ENCODE results near the gene TMEM131L.

DNA sequence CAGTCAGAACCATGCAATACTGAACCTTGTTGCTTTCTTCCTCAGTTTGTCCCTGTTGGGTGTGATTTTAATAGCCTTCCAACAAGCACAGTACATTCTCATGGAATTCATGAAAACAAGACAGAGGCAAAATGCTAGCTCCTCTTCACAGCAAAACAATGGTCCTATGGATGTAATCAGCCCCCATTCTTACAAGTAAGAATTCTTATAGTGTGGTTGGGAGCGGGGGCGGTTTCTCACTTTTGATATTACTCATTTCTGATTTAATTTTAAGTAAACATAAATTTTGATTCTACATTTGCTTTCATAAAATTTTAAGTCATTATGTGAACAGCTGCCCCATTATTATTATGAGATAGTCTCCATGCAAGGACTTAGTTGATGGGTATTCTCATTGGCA is 137.1 kb downstream of the TMEM131L start:
- TF ChIP-seq, protein P1, sequence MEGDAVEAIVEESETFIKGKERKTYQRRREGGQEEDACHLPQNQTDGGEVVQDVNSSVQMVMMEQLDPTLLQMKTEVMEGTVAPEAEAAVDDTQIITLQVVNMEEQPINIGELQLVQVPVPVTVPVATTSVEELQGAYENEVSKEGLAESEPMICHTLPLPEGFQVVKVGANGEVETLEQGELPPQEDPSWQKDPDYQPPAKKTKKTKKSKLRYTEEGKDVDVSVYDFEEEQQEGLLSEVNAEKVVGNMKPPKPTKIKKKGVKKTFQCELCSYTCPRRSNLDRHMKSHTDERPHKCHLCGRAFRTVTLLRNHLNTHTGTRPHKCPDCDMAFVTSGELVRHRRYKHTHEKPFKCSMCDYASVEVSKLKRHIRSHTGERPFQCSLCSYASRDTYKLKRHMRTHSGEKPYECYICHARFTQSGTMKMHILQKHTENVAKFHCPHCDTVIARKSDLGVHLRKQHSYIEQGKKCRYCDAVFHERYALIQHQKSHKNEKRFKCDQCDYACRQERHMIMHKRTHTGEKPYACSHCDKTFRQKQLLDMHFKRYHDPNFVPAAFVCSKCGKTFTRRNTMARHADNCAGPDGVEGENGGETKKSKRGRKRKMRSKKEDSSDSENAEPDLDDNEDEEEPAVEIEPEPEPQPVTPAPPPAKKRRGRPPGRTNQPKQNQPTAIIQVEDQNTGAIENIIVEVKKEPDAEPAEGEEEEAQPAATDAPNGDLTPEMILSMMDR (IDR thresholded peaks at IDR 0.05; ENCODE audit: extremely low read depth in 1 of 2, insufficient read depth in 1 of 2, low read depth in 1 of 2, low read length in 2 of 2) = no peak
- TF ChIP-seq POLR2A (IDR thresholded peaks at IDR 0.05; ENCODE audit: low read depth, low read length) (no peak), EZH2 (IDR thresholded peaks at IDR 0.05; ENCODE audit: borderline replicate concordance, low read depth, low read length, severe bottlenecking) (no peak), POLR2AphosphoS5 (IDR thresholded peaks at IDR 0.05; ENCODE audit: insufficient read depth, low read depth, low read length) (no peak)

Measured in endothelial cell of umbilical vein (primary cell).